Measurements from ENCODE around the gene ST6GALNAC3.
"Not testable (repeated sequence)": the region's sequence is repeated elsewhere in the genome, so short reads cannot be mapped to it uniquely, and the experiment has no call there.

Gene ST6GALNAC3

GRCh38 chr1:76109901-76110560 is 35.5 kb downstream of the ST6GALNAC3 start:
- no peak for DNase-seq

GRCh38 chr1:76110666-76111065 is 36.1 kb downstream of the ST6GALNAC3 start:
- DNase-seq = no peak

DNA sequence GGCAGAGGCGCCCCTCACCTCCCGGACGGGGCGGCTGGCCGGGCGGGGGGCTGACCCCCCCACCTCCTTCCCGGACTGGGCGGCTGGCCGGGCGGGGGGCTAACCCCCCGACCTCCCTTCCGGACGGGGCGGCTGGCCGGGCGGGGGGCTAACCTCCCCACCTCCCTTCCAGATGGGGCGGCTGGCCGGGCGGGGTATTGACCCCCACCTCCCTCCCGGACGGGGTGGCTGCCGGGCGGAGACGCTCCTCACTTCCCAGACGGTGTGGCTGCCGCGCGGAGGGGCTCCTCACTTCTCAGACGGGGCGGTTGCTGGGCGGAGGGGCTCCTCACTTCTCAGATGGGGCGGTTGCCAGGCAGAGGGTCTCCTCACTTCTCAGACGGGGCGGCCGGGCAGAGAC is 37.8 kb downstream of the ST6GALNAC3 start:
- not testable (repeated sequence) for DNase-seq

DNA sequence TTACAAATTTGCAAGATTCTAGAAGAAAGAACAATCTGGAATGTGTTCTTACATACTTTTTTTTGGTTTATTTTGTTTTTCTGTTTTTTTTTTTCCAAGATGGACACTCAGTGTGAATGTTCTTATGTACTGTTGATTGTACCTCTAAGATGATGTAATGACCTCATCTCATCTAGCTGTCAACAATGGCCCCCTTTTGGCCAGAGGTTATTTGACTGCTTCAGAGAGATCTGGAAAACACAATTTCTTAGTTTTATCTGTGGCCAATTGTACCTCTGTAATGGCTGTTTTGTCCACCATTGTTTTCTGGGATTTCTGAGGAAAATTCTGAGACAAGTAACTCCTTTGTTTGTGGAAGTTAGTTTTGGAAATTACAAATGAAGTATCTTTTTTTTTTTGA is 38.9 kb downstream of the ST6GALNAC3 start:
- DNase-seq = no peak

- no peak for DNase-seq
Observed at GRCh38 chr1:76115171-76115570, 40.6 kb downstream of the ST6GALNAC3 start.

- no peak for DNase-seq
Observed at GRCh38 chr1:76121850-76122249, 47.3 kb downstream of the ST6GALNAC3 start.

DNA sequence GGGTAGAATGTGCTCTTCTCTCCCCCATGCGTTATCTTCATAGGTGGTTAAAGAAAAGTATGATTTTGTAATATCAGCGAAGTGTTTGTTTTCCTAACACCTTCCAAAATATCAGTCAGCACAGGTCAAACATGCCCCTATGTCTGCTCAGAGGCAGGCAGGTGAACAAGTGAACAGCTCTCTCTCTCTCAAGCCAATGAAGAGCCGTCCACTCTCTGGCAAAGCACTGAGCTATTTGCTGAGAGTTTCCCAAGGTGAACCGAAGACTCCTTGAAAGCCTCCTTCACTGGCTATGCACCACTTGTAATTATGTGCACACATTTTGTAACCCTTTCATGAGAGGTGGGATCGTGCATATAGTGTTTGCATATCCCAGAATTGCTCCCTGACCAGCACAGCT is 47.7 kb downstream of the ST6GALNAC3 start:
- no peak for DNase-seq

GRCh38 chr1:76123411-76124064 is 49.0 kb downstream of the ST6GALNAC3 start:
- DNase-seq = not testable (repeated sequence)

DNA sequence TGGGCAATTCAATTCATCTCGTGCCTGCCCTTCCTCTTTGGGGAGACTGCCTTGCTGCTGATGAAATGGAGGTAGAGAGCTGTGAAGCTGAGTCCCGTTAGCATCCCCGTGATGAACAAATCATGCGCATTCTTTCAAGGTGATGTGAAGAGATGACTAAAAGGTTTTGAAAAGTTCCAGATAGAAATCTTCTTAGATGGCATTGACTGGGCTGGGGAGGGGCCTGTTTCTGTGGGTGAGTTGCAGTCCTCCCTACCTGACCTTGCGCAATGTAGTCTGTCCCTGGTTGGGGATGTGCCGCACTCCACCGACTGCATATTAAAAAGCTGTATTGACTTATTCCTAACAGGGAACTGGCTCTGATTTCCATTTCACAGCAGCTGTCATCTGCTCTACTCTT is 49.6 kb downstream of the ST6GALNAC3 start:
- no peak for DNase-seq

DNA sequence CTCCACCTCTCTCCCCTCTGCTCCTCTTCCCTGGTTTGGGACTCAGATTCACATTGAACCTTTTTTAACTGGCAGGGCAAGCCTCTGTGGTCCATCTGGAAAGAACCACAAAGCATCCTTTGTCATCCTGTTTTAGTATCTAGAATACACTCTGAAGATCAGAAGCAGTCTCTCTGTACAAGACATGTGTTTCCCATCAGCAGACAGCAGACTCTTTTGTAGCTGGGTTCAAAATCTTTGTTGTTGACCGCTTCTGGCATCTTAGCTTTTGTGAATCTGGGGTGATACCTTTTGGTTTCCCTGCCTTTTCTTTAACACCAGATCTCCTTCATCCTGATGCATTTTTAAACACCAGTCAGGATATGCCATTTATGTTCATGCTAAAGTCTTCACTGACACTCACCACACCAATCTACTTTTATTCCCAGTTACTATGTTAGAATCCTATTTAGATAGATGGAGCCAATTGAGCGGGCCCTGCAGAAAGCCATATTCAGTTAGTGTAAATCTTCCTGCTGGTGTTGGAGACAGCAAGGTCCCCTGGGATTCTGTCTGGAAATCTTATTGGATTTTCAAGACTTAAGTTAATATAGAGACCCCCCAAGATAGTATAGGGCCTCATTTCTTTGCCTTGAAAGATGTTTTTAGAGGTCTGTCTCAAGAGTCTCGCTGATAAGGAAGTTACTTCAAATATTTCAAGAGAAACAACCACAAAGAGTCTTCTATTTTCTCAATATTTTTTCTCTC is 51.1 kb downstream of the ST6GALNAC3 start:
- DNase-seq = no peak

- no peak for DNase-seq
Observed at GRCh38 chr1:76128096-76128495, 53.5 kb downstream of the ST6GALNAC3 start.

GRCh38 chr1:76129731-76130130 is 55.2 kb downstream of the ST6GALNAC3 start:
- DNase-seq = no peak

- no peak for DNase-seq
Observed at GRCh38 chr1:76130992-76131391, 56.4 kb downstream of the ST6GALNAC3 start.

GRCh38 chr1:76133977-76134376 is 59.4 kb downstream of the ST6GALNAC3 start:
- no peak for DNase-seq

DNA sequence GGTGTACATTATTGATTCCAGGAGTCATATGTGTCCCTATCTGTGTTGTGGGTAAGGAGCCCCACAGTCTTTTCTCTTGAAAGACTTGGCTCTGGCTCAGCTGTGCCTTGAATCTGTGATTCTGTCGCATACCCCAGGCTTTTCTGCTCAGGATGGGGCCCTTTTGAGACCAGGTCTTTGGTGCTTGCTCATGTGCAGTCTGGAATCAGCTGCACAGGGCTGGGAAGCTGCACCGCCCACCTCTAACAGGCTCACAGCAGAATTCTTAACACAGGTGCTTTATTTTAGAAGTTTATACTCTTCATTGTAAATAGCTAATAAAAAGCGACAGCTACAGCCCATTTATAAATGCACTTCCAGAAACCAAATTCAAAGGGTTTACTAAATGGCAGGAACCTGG is 61.3 kb downstream of the ST6GALNAC3 start:
- no peak for DNase-seq

DNA sequence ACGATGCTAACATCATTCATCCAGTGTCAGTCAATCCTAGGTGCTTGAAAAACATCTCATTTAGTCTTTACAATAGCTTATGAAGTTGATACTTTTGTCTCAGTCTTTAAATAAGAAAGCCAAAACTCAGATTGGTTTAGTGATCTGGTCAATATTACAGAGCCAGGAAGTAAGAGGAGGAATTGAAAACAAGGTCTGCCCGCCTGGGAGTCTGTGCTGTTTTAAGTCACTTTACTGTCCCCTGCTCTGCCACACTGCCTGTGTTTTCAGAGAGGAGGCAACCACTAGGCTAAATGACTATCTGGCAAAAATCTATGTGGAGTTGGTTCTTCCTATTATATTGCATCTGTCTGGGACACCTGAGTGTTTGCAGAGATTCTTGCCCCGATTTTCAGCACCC is 62.3 kb downstream of the ST6GALNAC3 start:
- no peak for DNase-seq

DNA sequence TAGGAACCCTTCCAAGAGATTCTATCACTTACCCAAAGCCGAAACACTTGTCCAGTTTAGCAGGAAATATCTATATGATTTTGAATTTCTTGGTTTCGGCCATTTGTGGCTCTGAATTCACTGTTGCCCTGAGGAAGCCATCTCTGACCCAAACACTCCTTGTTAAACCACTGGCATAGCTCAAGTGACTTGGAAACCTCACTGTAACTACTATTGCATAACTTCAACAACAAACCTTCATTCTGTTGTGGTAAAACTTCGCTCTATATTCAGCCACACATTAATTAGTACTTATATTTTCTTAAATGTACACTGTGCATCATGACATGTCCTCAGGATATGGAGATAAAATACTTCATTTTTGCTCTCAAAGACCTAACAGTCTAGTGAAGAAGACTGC is 63.2 kb downstream of the ST6GALNAC3 start:
- DNase-seq = no peak

GRCh38 chr1:76138217-76138616 is 63.7 kb downstream of the ST6GALNAC3 start:
- no peak for DNase-seq

DNA sequence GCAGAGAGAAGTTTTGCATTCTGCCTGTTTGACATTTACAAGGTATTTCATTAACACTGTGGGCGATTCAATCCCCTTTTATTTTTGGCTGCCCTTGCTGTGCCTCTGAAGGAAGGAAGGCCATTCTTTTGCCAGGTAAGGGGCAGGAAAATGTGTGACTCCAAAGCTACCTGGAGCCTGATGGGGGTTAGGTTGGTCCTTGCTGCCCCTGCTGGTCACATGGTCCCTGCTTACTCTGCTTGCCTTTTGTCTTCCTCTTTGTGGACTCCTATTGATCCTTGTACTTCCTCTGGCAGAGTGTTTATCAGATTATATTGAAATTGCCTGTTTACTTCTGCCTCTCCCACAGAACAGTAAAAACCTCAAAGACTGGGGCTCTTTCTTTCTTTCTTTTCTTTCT is 65.7 kb downstream of the ST6GALNAC3 start:
- DNase-seq = no peak

DNA sequence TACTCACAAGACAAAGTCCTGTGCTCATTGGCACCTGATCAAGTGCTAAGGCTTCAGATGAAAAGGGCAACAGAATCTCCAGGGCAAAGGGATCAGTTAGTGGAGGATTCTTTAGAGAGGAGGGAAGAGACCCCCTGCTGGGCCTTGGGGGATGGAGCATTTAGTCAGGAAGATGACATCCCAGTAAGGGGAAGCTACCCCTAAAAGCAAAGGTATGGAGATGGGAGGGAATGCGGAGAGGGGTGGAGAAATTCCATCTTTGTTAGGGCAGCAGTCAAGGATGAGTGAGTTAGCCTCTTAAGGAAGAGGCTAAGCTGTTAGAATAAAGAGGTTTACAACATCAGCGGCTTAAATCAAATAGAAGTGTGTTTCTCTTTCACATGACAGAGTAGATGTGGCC is 67.4 kb downstream of the ST6GALNAC3 start:
- no peak for DNase-seq

DNA sequence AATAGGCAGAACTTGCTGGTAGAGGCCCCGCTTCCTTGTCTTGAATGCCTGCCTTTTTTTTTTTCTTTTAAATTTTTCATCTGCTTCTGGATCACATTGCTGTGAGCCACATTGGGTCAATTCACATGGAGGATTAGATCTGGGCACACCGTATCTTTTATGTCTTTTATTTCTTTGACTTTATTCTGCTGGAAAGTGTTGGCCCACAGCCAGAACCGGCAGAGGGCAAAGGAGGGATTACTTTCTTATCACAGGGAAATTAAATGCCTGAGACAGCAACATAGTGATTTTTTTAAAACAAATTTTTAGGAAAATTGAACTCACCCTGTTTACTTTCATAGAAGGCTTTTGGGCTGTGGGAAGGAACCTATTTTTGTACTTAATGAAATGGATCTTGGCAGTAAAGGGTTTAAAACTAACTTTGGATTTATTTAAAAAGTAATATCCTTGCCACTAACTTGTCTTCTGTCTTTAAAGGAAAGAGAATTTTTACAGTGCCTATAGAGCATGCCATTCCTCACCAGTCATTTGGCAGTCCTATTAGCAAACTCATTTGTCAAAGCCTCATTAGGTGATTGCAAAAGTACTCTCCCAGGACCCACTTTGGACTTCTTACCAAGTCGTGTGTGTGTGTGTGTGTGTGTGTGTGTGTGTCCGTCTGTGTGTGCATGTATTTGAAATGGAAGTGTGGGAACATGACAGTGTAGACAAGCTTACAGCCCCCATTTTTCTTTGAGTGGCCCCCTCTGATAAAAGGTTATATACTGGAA is 68.4 kb downstream of the ST6GALNAC3 start:
- no peak for DNase-seq

GRCh38 chr1:76144247-76144646 is 69.7 kb downstream of the ST6GALNAC3 start:
- DNase-seq = no peak

- no peak for DNase-seq
Observed at GRCh38 chr1:76145332-76145731, 70.8 kb downstream of the ST6GALNAC3 start.

Data from Kasumi-1 (cell line).